ENCODE data around the gene C11orf52.
"Not testable (repeated sequence)": the region's sequence is repeated elsewhere in the genome, so short reads cannot be mapped to it uniquely, and the experiment has no call there.

Gene C11orf52

GRCh38 chr11:111913031-111913861, 5.5 kb upstream of the C11orf52 start:
- DNase-seq = no peak

GRCh38 chr11:111913997-111914396, 4.7 kb upstream of the C11orf52 start:
- DNase-seq = no peak

DNA sequence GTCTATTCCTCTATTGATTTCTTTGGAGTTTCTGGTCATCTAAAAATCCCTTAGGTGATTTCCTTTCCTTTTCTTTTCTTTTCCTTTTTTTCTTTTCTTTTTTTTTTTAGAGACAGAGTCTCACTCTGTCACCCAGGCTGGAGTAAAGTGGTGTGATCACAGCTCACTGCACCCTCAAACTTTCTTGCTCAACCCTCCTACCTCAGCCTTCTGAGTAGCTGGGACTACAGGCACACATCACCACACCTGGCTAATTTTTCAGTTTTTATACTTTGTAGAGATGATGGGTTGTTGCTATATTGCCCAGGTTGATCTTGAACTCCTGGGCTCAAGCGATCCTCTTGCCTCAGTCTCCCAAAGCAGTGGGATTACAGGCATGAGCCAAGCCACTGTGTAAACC, 1.9 kb upstream of the C11orf52 start:
- no peak for DNase-seq

- no peak for DNase-seq
Observed at GRCh38 chr11:111917312-111917711, 1.4 kb upstream of the C11orf52 start.

- DNase-seq = no peak
Observed at GRCh38 chr11:111917788-111918187, 925 bp upstream of the C11orf52 start.

GRCh38 chr11:111920908-111921307, 2.2 kb downstream of the C11orf52 start:
- DNase-seq = no peak

GRCh38 chr11:111921541-111922230, 3.0 kb downstream of the C11orf52 start:
- no peak for DNase-seq

DNA sequence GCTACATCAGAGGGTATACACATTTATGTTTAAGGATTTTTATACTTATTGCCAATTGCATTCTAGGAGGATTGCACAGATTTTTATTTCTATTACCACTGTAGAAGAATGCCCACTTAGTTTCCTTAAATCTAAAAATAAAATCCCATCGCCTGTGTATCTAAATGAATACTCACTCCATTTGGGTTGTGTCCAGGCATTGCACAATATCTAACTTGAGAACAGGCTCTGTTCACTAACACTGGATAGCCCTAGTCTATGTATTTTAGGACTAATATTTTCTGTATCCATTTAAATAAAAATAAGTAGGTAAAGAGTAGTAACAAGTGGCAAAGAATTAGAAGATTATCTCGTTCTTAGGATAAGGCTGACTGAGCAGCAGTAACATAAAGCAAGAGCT, 4.1 kb downstream of the C11orf52 start:
- no peak for DNase-seq

- no peak for DNase-seq
Observed at GRCh38 chr11:111923351-111923788, 4.7 kb downstream of the C11orf52 start.

- no peak for DNase-seq
Observed at GRCh38 chr11:111923951-111924350, 5.2 kb downstream of the C11orf52 start.

DNA sequence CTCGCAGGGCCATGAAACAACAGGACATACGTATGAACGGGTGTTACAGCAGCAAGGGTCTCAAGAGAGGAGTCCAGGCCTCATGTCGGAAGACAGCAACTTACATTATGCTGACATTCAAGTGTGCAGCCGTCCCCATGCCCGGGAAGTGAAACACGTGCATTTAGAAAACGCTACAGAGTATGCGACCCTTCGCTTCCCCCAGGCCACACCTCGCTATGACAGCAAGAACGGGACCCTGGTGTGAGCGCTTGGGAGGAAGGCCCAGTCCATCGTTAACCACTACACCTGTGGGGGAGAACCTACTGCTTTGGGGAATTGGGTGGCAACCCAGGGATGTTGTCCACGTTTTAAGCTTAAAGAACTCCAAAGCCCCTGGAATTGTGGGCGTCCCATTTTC, 7.2 kb downstream of the C11orf52 start:
- no peak for DNase-seq

DNA sequence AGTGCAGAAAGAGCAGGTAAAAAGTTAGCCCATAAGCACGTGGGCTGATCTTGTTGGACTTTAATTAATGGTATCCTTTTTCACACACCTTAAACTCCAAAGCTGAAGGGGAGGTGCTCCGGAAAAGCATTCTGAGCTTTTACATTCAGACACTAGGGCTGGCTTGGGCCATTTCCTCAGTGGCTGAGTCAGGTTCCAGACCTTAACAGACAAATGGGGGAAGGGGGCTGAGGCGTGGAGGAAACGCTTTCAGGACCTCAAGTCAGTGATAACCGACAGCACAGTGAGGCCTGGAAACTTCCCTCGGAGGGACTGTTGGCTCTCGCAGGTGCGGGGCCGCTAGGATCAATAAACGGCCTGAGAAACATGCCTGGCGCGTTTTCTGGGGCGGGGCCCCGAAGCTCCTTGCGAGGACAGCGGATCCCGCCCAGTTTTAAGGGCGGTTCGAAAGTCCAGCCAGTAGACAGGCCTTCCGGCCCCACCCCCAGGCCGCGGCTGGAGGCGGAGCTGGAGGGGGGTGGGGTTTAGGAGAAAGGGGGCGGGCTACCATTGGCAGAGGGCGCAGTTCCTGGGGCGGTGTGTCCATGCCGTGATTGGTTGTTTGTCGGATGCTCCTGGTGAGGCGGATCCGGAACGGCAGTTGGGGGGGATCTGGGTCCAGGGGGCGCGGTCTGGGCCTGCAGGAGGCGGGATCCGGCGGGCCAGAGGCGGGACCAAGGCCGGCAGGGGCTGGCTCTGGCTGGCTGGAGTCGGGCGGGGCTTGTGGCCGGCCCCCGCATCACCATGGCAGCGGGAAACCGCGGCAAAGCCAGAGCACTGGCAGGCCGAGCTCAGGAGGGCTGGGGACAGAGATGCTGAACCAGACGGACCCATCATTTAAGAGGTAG, 8.0 kb downstream of the C11orf52 start:
- peak; percentile 91 for DNase-seq

DNA sequence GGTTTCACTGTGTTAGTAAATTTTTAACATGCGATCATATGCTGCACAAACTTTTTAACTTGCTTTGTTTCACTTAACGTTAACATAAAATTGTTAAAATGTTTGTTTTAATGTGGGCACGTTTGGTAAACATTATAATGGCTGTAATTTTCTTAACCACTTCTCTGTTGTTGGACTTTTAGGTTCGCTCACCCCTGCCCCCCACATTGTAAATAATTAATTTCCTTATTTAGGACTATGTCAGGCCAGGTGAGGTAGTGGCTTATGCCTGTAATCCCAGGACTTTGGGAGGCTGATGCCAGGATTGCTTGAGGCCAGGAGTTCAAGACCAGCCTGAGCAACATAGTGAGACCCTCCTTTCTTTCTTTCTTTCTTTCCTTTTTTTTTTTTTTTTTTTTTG, 11.8 kb downstream of the C11orf52 start:
- DNase-seq = no peak

GRCh38 chr11:111932611-111932950, 13.9 kb downstream of the C11orf52 start:
- DNase-seq = no peak

- DNase-seq = not testable (repeated sequence)
Observed at GRCh38 chr11:111933176-111933575, 14.5 kb downstream of the C11orf52 start.

GRCh38 chr11:111933872-111934271, 15.2 kb downstream of the C11orf52 start:
- DNase-seq = no peak

GRCh38 chr11:111934306-111934705, 15.6 kb downstream of the C11orf52 start:
- DNase-seq = no peak

DNA sequence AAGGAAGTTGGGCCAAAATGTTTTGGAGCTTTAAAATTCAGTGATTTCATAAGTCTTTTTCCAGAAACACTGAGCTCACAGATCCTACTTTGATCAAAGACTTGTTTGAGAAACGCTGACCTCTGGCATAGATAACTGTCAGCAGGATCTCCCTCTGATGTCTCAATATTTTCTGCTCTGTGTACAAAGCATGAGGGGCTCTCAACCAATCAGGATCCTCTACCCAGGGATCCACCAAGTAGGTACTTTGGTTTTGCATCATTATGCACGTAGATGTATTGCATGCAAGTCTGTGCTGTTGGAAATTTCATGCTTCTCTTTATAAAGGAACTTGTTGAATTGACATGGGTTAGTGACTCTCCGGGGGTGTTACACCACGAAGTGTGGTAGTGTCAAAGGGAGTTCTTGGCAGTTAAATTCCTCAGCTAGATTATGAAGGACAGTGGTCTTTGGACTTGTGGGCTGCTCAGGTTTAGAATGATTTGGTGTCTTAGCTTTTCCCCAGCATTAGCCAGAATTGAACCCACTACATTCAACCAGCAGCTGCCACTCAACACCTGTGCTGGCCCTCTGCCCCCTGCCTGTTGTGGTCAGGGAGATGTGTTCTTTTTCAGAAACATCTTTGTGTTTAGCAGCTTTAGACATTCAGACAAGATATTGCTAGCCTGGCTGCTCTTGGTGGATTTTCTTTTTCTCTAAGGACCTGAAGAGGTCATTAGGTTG, 16.8 kb downstream of the C11orf52 start:
- DNase-seq = no peak

DNA sequence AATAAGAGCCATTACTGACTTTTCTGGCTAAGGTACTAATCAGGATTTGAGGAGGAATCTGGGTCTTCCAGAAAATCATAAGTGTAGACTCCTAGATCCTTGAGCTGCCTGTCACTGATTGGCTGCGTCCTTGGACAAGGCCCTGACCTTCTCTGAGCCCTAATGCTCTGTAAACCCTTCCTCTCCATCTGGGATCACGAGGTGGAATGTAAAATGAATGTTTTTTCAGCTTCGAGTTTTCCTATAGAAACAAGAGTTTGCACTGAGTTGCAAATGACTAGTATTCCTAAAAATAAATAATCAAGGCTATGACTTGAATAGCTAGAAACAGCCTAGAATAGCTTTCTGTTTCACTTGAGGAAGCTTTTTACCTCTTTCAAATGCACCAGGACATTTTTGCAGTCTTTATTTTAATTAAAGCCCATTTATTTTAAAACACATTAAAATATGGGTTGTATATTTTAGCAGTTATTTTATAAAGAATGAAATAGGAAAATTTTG, 17.4 kb downstream of the C11orf52 start:
- no peak for DNase-seq

DNA sequence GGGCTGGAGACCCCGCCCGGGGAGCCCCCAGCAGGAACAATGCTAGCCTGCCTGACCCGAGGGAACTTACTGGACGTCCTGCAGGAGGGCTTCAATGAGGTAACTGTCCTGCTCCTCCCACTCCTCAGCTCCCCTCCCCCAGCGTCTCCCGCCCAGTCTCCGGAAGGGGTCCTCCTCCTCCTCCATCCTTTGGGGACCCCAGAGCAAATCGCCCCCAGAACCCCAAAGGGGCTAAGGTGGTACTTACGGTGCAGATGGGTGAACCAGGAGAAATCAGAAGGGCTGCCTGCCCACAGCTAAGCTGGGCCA, 18.7 kb downstream of the C11orf52 start:
- no peak for DNase-seq

GRCh38 chr11:111937844-111938243, 19.1 kb downstream of the C11orf52 start:
- no peak for DNase-seq

GRCh38 chr11:111938687-111939160, 20.0 kb downstream of the C11orf52 start:
- peak; percentile 25 for DNase-seq

Data from stimulated activated CD4-positive, alpha-beta T cell treated with anti-CD3 and anti-CD28 coated beads, Interleukin-4, amount 100 ng/mL, for 1 hour (primary cell).